ENCODE data around the gene VAMP2.

The VAMP2 gene

DNA sequence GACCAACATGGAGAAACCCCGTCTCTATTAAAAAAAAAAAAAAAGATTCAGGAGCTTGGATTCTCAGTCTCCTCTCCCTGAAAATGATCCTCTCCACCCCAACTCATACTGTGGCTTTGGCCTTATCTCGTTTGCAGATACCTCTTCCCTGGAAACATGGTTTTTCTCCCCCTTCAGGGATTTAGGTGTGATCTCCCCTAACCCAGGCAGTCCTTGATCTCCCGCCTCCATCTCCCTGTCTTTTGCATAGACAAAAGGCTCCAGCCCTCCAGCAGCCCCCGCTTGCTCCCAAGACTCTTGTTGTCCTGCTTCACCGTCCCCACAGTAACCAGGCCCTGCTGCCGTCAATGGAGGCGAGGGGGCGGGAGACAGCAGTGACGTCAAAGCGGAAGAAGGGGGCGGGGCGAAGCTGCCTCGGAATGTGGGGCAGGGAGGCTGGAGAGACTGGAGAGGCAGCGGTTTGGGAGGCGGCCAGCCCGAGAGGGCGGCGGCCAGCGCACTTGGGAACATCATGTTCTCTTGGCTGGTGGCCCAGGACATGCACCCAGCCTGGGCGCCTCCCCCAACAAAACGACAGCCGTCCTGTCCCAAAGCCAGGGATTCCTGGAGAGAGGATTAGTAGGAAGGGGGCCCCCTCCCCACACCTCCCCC, 8.7 kb downstream of the VAMP2 start:
- DNase-seq: peak; percentile 94

- DNase-seq: peak; percentile 74
Observed at GRCh38 chr17:8153525-8153956, 9.2 kb downstream of the VAMP2 start.

- DNase-seq: no peak
Observed at GRCh38 chr17:8153031-8153451, 9.7 kb downstream of the VAMP2 start.

- DNase-seq: peak; percentile 79
Observed at GRCh38 chr17:8152112-8152775, 10.5 kb downstream of the VAMP2 start, which contains the start of gene PER1. TSS of gene PER1 (minus strand) at chr17:8152404. CDS start at chr17:8150706, 1,698 bp downstream.

- DNase-seq: peak; percentile 39
Observed at GRCh38 chr17:8151641-8152111, 11.1 kb downstream of the VAMP2 start.

GRCh38 chr17:8151120-8151640, 11.6 kb downstream of the VAMP2 start:
- DNase-seq: peak; percentile 71

GRCh38 chr17:8150194-8151119, 12.3 kb downstream of the VAMP2 start:
- no peak for DNase-seq

GRCh38 chr17:8149419-8150193, 13.1 kb downstream of the VAMP2 start:
- DNase-seq: no peak

DNA sequence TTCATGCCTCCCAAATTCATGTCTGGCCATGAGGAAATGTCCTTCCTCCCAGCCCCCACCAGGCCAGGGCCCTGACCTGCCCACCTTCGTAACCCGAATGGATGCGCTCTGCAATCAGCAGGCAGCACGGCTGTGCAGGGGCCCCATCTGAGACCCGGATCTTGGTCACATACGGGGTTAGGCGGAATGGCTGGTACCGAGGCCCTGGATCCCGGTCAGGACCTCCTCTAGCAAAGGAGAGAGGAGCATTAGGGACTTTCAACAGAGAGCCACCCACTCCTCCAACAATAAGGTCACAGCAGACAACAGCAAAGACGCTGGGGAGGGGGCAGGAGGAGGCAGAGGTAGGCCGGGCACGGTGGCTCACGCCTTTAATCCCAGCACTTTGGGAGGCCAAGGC, 14.2 kb downstream of the VAMP2 start:
- no peak for DNase-seq

DNA sequence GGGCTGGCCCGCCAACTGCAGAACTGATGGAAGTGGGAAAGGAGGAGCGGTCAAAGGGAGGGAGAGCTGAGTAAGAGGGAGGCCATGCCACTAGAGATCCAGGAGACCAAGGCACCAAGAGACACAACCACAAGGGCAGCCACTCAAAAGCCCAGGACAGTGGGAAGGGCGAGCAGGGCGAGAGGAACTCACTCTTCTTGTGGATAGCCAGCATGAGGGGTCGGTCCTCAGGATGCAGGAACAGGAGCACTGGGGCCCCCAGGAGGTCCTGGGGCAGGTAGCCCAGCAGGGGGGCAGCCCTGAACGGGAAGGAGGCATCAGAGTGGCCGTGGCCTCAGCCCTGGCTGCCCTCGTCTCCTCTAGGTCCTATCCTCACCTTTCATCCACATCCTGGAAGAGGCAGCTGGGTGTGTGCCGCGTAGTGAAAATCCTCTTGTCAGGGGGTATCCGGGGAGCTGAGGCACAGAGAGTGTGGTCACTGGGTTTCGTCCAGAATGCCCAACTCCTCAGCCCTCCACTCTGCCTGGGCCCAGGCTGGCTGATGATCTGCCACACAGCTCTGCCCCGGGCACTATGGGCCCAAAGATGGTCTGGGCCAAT, 14.8 kb downstream of the VAMP2 start:
- no peak for DNase-seq

DNA sequence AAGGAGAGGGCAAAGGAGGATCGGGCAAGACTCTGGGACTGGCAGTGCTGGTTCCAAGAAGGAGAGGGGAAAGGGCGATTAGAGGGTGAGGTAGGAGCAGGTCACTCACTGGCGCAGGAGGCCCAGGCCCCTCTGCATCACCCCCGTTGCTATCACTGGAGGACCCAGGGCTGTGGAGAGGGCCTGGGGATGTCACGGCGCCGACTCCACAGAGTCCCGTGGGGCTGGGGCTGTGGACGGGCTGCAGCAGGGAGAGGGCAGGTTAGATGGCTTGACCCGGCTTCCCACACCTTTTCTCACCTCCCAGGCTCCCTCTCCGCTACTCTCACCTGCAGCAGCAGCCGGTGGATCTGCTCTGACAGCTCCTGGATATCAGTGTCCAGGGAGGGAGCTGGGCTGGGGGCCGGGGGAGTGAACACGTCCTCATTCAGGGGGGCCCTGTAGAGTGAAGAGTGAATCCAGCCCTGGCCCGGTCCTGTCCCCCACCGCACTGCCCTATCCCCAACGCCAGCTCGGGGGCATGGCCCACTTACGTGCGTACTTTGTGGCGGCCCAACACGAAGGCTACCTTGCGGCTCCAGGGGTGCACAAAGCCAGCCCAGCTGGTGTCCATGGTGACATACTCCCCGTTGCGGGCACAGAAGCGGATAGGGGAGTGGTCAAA, 15.5 kb downstream of the VAMP2 start:
- DNase-seq: no peak

GRCh38 chr17:8146381-8147140, 16.2 kb downstream of the VAMP2 start:
- no peak for DNase-seq

DNA sequence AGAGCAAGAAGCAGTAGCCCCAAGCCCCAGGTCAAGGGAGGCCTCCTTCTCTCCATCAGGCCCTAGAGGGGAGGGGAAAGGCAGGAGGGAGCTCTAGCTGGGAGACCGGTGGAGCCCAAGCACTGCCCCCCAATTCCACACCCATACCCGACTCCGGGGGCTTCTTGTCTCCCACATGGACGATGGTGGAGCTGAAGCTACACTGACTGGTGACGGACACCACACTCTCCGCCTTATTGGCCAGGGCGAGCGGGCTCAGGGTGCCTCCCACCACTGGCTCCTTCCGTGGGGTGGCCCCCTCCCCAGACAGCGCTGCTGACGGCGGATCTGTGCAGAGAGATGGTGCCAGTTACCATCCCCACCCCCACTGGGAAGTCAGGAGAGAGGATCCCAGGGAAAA, 16.9 kb downstream of the VAMP2 start:
- no peak for DNase-seq

GRCh38 chr17:8144401-8145231, 18.1 kb downstream of the VAMP2 start:
- DNase-seq: no peak

GRCh38 chr17:8143581-8144400, 19.0 kb downstream of the VAMP2 start:
- no peak for DNase-seq

- no peak for DNase-seq
Observed at GRCh38 chr17:8142887-8143580, 19.7 kb downstream of the VAMP2 start.

DNA sequence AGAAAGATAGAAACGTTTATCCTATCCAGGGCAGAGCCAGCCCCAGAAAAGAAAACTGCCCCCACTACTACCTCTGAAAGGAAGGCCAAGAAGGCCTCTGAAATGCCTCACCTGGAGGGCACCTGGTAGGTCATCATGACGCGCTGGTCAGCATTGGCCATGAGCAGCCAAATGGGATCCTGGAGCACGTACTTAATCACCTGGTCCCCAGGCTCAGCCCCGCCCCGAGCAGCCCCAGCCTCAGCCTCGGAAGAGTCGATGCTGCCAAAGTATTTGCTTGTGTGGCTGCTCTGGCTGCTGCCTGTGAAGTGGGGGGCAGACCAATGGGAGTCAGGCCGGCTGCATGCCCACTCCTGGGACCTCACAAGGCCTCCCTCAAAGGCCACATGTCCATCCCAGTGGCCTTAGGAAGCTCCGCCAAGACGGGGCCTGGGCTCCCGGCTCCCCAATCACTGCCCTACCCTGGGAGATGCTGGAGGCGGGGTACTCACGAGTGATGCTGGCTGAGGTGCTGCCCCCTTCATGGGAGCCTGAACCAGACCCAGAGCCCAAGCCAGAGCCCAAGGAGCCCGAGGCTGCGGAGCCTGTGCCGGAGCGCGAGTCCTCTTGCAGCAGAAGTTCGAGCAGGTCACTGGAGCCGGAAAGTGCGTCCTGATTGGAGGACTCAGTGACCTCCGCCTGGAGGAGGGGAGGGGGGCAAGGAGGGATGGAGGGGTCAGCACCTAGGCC, 20.4 kb downstream of the VAMP2 start:
- DNase-seq: no peak

Data from amniotic stem cell (primary cell).